A549 (cell line): ENCODE measurements around the gene UBXN7. TPM values are rescaled to one million over a fixed set of nuclear protein-coding genes. Genes with fewer than 3 reads are reported as not detected.
"Not testable (repeated sequence)": the region's sequence is repeated elsewhere in the genome, so short reads cannot be mapped to it uniquely, and the experiment has no call there.

Experiments used
- ATAC-seq, 2 experiments: fragments of 200-7000 bp in 1 of 2; fragments of >200 bp in 1 of 2; cut with Nextera tagmentation in 1 of 2; cut with Tn5 transposase in 1 of 2; 3 replicates each; pipeline versions ENCODE4 v1.8.0 to v1.9.1; 2018 to 2020; ENCODE audit warnings: mild to moderate bottlenecking in 1 of 2, moderate library complexity in 1 of 2
- CTCF ChIA-PET: fragments of 300-600 bp; sonication (Branson Sonifier 250); formaldehyde crosslinking; extraction: SDS; loops from one replicate; lab custom pipeline; 2021; ENCODE audit warnings: antibody characterized with exemption, inconsistent platforms; lab: Yijun Ruan, JAX
- POLR2A ChIA-PET: fragments of 350-600 bp; formaldehyde crosslinking; extraction: SDS; loops from one replicate; lab custom pipeline; 2021; ENCODE audit warnings: antibody characterized with exemption, inconsistent platforms; lab: Yijun Ruan, JAX
- DNase-seq, 2 experiments: peaks; one replicate each; pipeline versions ENCODE4 v3.0.0 to v3.0.0-alpha.2; 2011 to 2016; ENCODE audit warnings: low read depth in 1 of 2, low spot score in 1 of 2
- FAIRE-seq: peaks from 2 replicates; lab custom pipeline; 2011; peaks lifted over from hg19 to GRCh38; lab: Jason Lieb, UNC
- H3K27ac ChIP-seq, 2 experiments: fragments of >200 bp; sonication (Bioruptor Twin); formaldehyde crosslinking; 3 replicates each; pipeline ENCODE4 v1.5.1; 2016 to 2017
- H3K4me1 ChIP-seq: fragments of >200 bp; sonication (Bioruptor Twin); formaldehyde crosslinking; 3 replicates; pipeline ENCODE4 v1.6.1; 2016
- H3K4me2 ChIP-seq: fragments of >200 bp; sonication (Bioruptor Twin); formaldehyde crosslinking; 3 replicates; pipeline ENCODE4 v1.6.1; 2016
- H3K4me3 ChIP-seq: fragments of >200 bp; sonication (Bioruptor Twin); formaldehyde crosslinking; 3 replicates; pipeline ENCODE4 v1.5.1; 2016
- H3K9me3 ChIP-seq: fragments of >200 bp; sonication (Bioruptor Twin); formaldehyde crosslinking; 3 replicates; pipeline ENCODE4 v1.6.1; 2016
- ATOH8 ChIP-seq: fragments of 250-450 bp; sonication (Bioruptor Pico); IDR thresholded peaks from 2 replicates; pipeline ENCODE4 v1.5.0; 2020; ENCODE audit warnings: low read depth, mild to moderate bottlenecking, moderate library complexity
- CBX2 ChIP-seq: fragments of 200-600 bp; sonication (generic); IDR thresholded peaks from 2 replicates; pipeline ENCODE4 v1.6.1; 2016; ENCODE audit warnings: low read depth, mild to moderate bottlenecking, borderline replicate concordance
- EP300 ChIP-seq, 2 experiments: fragments of >200 bp; sonication (Bioruptor Twin); formaldehyde crosslinking; IDR thresholded peaks; 2 replicates in 1 of 2; 3 replicates in 1 of 2; pipeline ENCODE4 v1.6.1; 2016 to 2017
- ESRRA ChIP-seq: fragments of 150-350 bp; IDR thresholded peaks from 2 replicates; pipeline ENCODE4 v1.6.1; 2014; ENCODE audit warnings: mild to moderate bottlenecking, low read length, borderline replicate concordance
- FOSB ChIP-seq: fragments of 250-450 bp; sonication (Bioruptor Pico); IDR thresholded peaks from 2 replicates; pipeline ENCODE4 v1.5.0; 2020; ENCODE audit warnings: mild to moderate bottlenecking, moderate library complexity
- FOSL2 ChIP-seq, 2 experiments: fragments of 450-650 bp in 1 of 2; fragments of >200 bp in 1 of 2; sonication (Bioruptor Twin) in 1 of 2; formaldehyde crosslinking; IDR thresholded peaks; 2 replicates each; pipeline versions ENCODE4 v1.5.0 to v1.6.1; 2016 to 2020; ENCODE audit warnings: mild to moderate bottlenecking in 1 of 2, moderate library complexity in 1 of 2
- KDM1A ChIP-seq: fragments of 200-600 bp; sonication (generic); IDR thresholded peaks from 2 replicates; pipeline ENCODE4 v1.6.1; 2016; ENCODE audit warnings: low read depth, mild to moderate bottlenecking
- KDM5A ChIP-seq: fragments of 200-600 bp; sonication (generic); IDR thresholded peaks from 2 replicates; pipeline ENCODE4 v1.6.1; 2016; ENCODE audit warnings: antibody characterized with exemption, mild to moderate bottlenecking
- MAX ChIP-seq: IDR thresholded peaks from 2 replicates; pipeline ENCODE4 v1.6.1; 2012
- NFE2L2 ChIP-seq: fragments of 150-350 bp; conservative IDR thresholded peaks from 2 replicates; pipeline ENCODE4 v1.6.1; 2014; ENCODE audit warnings: low read length
- NR3C1 ChIP-seq: fragments of >200 bp; sonication (Bioruptor Twin); formaldehyde crosslinking; IDR thresholded peaks from 3 replicates; pipeline ENCODE4 v1.6.1; 2017
- POLR2A ChIP-seq: IDR thresholded peaks from 2 replicates; pipeline ENCODE4 v1.6.1; 2012; ENCODE audit warnings: mild to moderate bottlenecking, low read length
- REST ChIP-seq: fragments of 200-600 bp; sonication (generic); IDR thresholded peaks from 2 replicates; pipeline ENCODE4 v1.6.1; 2016; ENCODE audit warnings: antibody characterized with exemption, mild to moderate bottlenecking, moderate library complexity
- RFX5 ChIP-seq: fragments of 450-650 bp; IDR thresholded peaks from 2 replicates; pipeline ENCODE4 v1.7.1; 2014; ENCODE audit warnings: antibody characterized with exemption, mild to moderate bottlenecking, moderate library complexity
- RNF2 ChIP-seq: fragments of 200-600 bp; sonication (generic); IDR thresholded peaks from 2 replicates; pipeline ENCODE4 v1.6.1; 2016; ENCODE audit warnings: low read depth, mild to moderate bottlenecking, antibody characterized with exemption, moderate library complexity, borderline replicate concordance
- TP53 ChIP-seq: fragments of 250-450 bp; sonication (Bioruptor Pico); IDR thresholded peaks from 2 replicates; pipeline ENCODE4 v1.5.0; 2021; ENCODE audit warnings: mild to moderate bottlenecking, moderate library complexity
- USF2 ChIP-seq: fragments of 450-650 bp; IDR thresholded peaks from 2 replicates; pipeline ENCODE4 v1.6.1; 2014; ENCODE audit warnings: antibody characterized with exemption
- ZC3H11A ChIP-seq: fragments of 450-650 bp; IDR thresholded peaks from 2 replicates; pipeline ENCODE4 v1.6.1; 2014; ENCODE audit warnings: antibody characterized with exemption, mild to moderate bottlenecking
- ZSCAN20 ChIP-seq: fragments of 250-450 bp; sonication (Bioruptor Pico); IDR thresholded peaks from 2 replicates; pipeline ENCODE4 v1.8.0; 2022; ENCODE audit warnings: mild to moderate bottlenecking, moderate library complexity
- WGBS: methylation state at CpG from one replicate; pipeline ENCODE4 v1.1.6; 2017; ENCODE audit errors: missing lambda C conversion rate; 5-methylcytosine and 5-hydroxymethylcytosine counted together
- polyA plus RNA-seq, 4 experiments: library from polyadenylated mRNA; depleted of rRNA in 3 of 4; stranded (reverse); fragments of >200 nt; fragmentation: RNase III in 1 of 4; extraction: RNeasy Plus Mini Kit Qiagen cat#74134 plus additional on column Dnase treatment in 1 of 4; gene quantifications; 2 replicates in 3 of 4; 3 replicates in 1 of 4; pipeline ENCODE4 v1.2.3, GENCODE V29; 2011 to 2017

The UBXN7 gene
- polyA plus RNA-seq, 2 of the 4 experiments (the other 2 are of a cell fraction), result 7.9 to 14.5 TPM

- no peak for TF ChIP-seq ATOH8 (CRISPR knock-in tag)
Measured at GRCh38 chr3:196398782-196399181, 33.4 kb downstream of the UBXN7 start (continued).

- CTCF ChIA-PET, result interaction anchor here (1.4 kb wide), 1 partner anchor 131 kb away, joined by 3 read pairs; no protein-coding TSS in a partner anchor
Measured at GRCh38 chr3:196397941-196398340, 34.3 kb downstream of the UBXN7 start.

GRCh38 chr3:196390116-196390515 lies 42.1 kb downstream of the UBXN7 start:
- DNase-seq (no peak), FAIRE-seq (no peak), ATAC-seq (no peak)
- H3K9me3 ChIP-seq, result no peaks in the 10 kb centered on the region
- no peak for TF ChIP-seq EP300 (IDR thresholded peaks at IDR 0.05)
- no peak for TF ChIP-seq FOSL2 (IDR thresholded peaks at IDR 0.05)
- TF ChIP-seq FOSL2 (CRISPR knock-in tag; IDR thresholded peaks at IDR 0.05), result no peak
- no peak for TF ChIP-seq KDM1A
- TF ChIP-seq FOSB (CRISPR knock-in tag), result no peak
- no peak for TF ChIP-seq NR3C1
- TF ChIP-seq ATOH8 (CRISPR knock-in tag), result no peak
- no peak for TF ChIP-seq REST
- no peak for TF ChIP-seq KDM5A
- no peak overlapping the region for H3K4me2 ChIP-seq
- ChIA-PET POLR2A (no interaction called here), CTCF (interaction anchor here (0.6 to 1.0 kb wide), 2 partner anchors 21 to 129 kb away, joined by 3 to 6 read pairs; no protein-coding TSS in a partner anchor)
- WGBS, result 82% methylated on average over 3 of the region's 3 CpGs
- no peaks in the 10 kb centered on the region for H3K4me1 ChIP-seq
- H3K4me3 ChIP-seq, result no peak overlapping the region
- no peak overlapping the region for H3K27ac ChIP-seq

More at GRCh38 chr3:196397941-196398340, 34.3 kb downstream of the UBXN7 start:
- FAIRE-seq, result no peak
- ATAC-seq, result no peak
- no peak for DNase-seq
- Histone ChIP-seq H3K4me2 (no peak overlapping the region), H3K4me3 (no peak overlapping the region)
- POLR2A ChIA-PET, result no interaction called here
- TF ChIP-seq ZC3H11A (no peak), ZSCAN20 (CRISPR knock-in tag) (no peak), CBX2 (no peak)
- TF ChIP-seq, all 56 proteins: peak for 0
- no peaks in the 10 kb centered on the region for H3K9me3 ChIP-seq
- peaks cover 21% of the 10 kb centered on the region for H3K4me1 ChIP-seq
- 69% methylated on average over 3 of the region's 3 CpGs for WGBS
- H3K27ac ChIP-seq, result no peak overlapping the region

- Histone ChIP-seq H3K4me3 (no peak overlapping the region), H3K27ac (no peak overlapping the region)
- ATAC-seq (no peak), DNase-seq (no peak)
- 80% methylated on average over 3 of the region's 3 CpGs for WGBS
- ChIA-PET CTCF (no interaction called here), POLR2A (no interaction called here)
- TF ChIP-seq USF2 (no peak), POLR2A (no peak), TP53 (CRISPR knock-in tag) (no peak), NFE2L2 (no peak), FOSL2 (IDR thresholded peaks at IDR 0.05) (no peak), FOSL2 (CRISPR knock-in tag; IDR thresholded peaks at IDR 0.05) (no peak), ESRRA (no peak), MAX (no peak), RFX5 (no peak), RNF2 (no peak)
- TF ChIP-seq, all 56 proteins: peak for 0
- no peaks in the 10 kb centered on the region for H3K9me3 ChIP-seq
- H3K4me1 ChIP-seq, result no peaks in the 10 kb centered on the region
- no peak overlapping the region for H3K4me2 ChIP-seq
- no peak for FAIRE-seq
Measured at GRCh38 chr3:196388956-196389355, 43.3 kb downstream of the UBXN7 start.

GRCh38 chr3:196387941-196388340 lies 44.3 kb downstream of the UBXN7 start:
- H3K27ac ChIP-seq, DNase-seq, H3K9me3 ChIP-seq, CTCF ChIA-PET, H3K4me3 ChIP-seq, FAIRE-seq, POLR2A ChIA-PET, ATAC-seq, H3K4me1 ChIP-seq, H3K4me2 ChIP-seq: not testable (repeated sequence)
- 100% methylated on average over 1 of the region's 2 CpGs for WGBS

- H3K9me3 ChIP-seq, FAIRE-seq, H3K4me2 ChIP-seq, H3K4me1 ChIP-seq, ATAC-seq, POLR2A ChIA-PET, CTCF ChIA-PET, H3K27ac ChIP-seq, DNase-seq, H3K4me3 ChIP-seq: not testable (repeated sequence)
- 96% methylated on average over 3 of the region's 3 CpGs for WGBS
Measured at GRCh38 chr3:196386797-196387196, 45.4 kb downstream of the UBXN7 start.
